ENCODE data around the gene AP1S3.

DNA sequence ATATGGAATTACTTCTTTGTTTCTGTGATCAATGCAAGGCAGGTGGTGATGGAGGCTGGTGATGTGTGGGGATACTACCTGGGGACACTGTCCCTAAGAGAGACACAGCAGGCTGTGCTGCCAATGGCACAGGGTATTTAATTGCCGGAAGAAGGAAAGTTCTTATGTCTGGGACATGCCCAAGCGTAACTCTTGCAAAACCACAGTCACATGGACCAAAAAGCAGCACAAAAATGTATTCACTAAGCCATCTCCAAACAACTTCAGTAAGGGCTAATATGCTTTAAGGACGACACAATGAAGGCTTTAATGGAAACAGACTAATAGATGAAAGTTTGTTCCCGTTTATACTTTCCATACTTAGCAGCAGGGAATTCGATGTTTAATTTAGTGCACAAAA is 49.7 kb upstream of the AP1S3 start:
- TF ChIP-seq, protein P1, sequence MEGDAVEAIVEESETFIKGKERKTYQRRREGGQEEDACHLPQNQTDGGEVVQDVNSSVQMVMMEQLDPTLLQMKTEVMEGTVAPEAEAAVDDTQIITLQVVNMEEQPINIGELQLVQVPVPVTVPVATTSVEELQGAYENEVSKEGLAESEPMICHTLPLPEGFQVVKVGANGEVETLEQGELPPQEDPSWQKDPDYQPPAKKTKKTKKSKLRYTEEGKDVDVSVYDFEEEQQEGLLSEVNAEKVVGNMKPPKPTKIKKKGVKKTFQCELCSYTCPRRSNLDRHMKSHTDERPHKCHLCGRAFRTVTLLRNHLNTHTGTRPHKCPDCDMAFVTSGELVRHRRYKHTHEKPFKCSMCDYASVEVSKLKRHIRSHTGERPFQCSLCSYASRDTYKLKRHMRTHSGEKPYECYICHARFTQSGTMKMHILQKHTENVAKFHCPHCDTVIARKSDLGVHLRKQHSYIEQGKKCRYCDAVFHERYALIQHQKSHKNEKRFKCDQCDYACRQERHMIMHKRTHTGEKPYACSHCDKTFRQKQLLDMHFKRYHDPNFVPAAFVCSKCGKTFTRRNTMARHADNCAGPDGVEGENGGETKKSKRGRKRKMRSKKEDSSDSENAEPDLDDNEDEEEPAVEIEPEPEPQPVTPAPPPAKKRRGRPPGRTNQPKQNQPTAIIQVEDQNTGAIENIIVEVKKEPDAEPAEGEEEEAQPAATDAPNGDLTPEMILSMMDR (IDR thresholded peaks at IDR 0.05): no peak
- TF ChIP-seq POLR2A (IDR thresholded peaks at IDR 0.05): no peak

Measured in heart left ventricle (tissue), 13 donors.